RWPE1 (cell line): Measurements from ENCODE around the gene PCGF3.

Experiments
- CTCF ChIA-PET: fragments of 350-600 bp; sonication (Branson Sonifier 250); formaldehyde crosslinking; extraction: SDS; loops from one replicate; lab custom pipeline; 2021; lab: Yijun Ruan, JAX
- POLR2A ChIA-PET: fragments of 400-600 bp; formaldehyde crosslinking; extraction: SDS; loops from one replicate; lab custom pipeline; 2020; ENCODE audit warnings: antibody characterized with exemption; ENCODE audit not compliant: low non-redundant PET; lab: Yijun Ruan, JAX
- DNase-seq: peaks from one replicate; pipeline ENCODE4 v3.0.0; 2012; ENCODE audit warnings: low spot score
- H3K27ac ChIP-seq: fragments of 450-650 bp; 2 replicates; pipeline ENCODE4 v1.5.1; 2017
- TF ChIP-seq, protein P1 (sequence below): fragments of 450-650 bp; conservative IDR thresholded peaks from 2 replicates; pipeline ENCODE4 v1.5.1; 2017; ENCODE audit warnings: low read depth, mild to moderate bottlenecking

The PCGF3 gene

DNA sequence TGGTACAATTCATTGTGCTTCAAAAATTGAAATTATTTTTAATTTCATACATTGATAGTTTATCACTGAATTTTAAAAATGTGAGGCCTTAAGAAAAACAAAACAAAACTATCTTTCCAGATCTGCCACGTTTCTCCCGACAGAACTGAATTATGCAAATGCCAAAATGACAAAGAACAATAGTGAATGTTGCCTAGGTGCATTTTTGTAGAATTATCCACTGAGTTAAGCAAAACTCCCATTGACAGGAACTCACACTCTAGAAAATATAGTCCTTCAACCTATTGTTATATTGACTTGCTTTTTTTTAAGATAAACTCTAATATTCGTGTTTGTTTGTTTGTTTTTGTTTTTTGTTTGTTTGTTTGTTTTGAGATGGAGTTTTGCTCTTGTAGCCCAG is 6.5 kb downstream of the PCGF3 start:
- TF ChIP-seq, protein P1, sequence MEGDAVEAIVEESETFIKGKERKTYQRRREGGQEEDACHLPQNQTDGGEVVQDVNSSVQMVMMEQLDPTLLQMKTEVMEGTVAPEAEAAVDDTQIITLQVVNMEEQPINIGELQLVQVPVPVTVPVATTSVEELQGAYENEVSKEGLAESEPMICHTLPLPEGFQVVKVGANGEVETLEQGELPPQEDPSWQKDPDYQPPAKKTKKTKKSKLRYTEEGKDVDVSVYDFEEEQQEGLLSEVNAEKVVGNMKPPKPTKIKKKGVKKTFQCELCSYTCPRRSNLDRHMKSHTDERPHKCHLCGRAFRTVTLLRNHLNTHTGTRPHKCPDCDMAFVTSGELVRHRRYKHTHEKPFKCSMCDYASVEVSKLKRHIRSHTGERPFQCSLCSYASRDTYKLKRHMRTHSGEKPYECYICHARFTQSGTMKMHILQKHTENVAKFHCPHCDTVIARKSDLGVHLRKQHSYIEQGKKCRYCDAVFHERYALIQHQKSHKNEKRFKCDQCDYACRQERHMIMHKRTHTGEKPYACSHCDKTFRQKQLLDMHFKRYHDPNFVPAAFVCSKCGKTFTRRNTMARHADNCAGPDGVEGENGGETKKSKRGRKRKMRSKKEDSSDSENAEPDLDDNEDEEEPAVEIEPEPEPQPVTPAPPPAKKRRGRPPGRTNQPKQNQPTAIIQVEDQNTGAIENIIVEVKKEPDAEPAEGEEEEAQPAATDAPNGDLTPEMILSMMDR, result no peak
- no peak for DNase-seq
- POLR2A ChIA-PET, result no interaction called here

DNA sequence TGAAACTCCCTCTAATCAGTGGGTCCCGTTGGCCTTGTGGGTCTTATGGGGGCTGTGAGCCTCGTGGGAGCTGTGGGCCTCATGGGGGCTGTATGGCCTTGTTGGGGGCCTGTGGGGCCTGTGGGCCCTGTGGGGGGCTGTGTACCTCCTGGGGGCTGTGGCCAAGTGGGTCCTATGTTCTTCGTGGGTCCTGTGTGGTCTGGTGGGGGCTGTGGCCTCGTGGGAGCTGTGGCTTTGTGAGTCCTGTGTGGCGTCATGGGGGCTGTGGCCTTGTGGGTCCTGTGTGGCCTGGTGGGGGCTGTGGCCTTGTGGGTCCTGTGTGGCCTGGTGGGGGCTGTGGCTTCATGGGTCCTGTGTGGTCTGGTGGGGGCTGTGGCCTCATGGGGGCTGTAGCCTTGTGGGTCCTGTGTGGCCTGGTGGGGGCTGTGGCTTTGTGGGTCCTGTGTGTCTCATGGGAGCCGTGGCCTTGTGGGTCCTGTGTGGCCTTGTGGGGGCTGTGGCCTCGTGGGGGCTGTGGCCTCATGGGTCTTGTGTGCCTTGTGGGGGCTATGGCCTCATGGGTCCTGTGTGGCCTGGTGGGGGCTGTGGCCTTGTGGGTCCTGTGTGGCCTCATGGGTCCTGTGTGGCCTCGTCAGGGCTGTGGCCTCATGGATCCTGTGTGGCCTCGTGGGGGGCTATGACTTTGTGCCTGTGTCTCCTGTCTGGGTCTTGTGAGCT is 7.4 kb downstream of the PCGF3 start:
- POLR2A ChIA-PET, result no interaction called here
- peak overlapping the region; percentile 20; the same call in 1 of the 2 replicates for H3K27ac ChIP-seq
- CTCF ChIA-PET, result interaction anchor here (0.7 kb wide), 1 partner anchor 588 kb away, joined by 3 read pairs; no protein-coding TSS in a partner anchor
- TF ChIP-seq, protein P1, result no peak
- no peak for DNase-seq

More for the DNA sequence above, 6.5 kb downstream of the PCGF3 start:
- H3K27ac ChIP-seq, result peak overlapping the region; percentile 20; the same call in 1 of the 2 replicates
- CTCF ChIA-PET, result no interaction called here

DNA sequence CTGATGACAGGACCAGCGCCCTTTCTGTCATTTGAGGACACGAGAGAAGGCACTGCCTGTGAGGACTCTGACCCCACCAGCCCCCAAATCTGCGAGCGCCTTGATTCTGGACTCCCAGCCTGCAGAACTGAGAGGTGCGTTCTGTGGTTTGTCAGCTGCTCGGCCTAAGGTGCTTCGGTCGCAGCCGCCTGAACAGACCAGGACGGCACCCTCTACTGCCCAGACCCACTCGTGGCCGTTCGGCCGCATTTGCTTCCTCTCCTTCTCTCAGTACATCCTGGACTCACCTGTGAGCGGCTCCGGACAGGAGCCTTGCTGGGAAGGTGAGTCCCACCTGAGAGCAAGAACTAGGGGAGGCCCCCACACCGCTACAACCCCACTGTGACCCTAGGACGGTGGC is 8.5 kb downstream of the PCGF3 start:
- CTCF ChIA-PET, result no interaction called here
- TF ChIP-seq, protein P1, result no peak
- no peak for DNase-seq
- POLR2A ChIA-PET, result no interaction called here
- H3K27ac ChIP-seq, result no peak overlapping the region

DNA sequence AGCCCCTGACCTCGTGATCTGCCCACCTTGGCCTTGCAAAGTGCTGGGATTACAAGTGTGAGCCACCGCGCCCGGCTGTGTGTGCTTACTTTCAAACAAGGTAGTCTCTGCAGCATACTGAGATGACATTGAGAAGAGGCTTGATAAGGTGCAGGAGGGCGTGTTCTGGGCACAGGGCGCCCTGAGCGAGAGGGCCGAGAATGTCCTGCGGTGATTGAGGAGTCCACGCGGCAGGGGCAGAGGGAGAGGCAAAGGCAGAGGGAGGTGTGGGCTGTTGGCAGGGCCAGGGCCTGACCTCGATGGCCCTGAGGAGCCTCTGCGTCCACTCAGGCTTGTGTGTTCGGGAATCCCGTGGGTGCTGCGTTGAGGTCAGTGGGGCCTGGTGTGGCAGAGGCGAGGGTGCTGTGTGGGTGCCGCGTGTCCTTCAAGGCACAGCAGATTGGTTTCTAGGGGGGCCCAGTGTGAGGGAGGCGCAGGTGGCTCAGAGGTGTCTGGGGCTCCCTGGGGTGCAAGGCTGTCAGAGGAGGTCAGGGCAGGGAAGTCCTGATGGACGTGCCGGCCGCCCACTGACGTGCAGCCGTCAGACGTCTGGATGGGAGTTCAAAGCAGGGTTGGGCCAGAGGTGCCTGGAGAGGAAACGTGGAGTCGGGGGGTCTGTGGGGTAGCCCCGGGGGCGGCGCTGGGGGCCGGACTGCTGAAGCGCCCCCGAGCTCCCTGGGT is 12.1 kb downstream of the PCGF3 start:
- CTCF ChIA-PET, result interaction anchor here (0.6 kb wide), 1 partner anchor 21 kb away, joined by 4 read pairs; no protein-coding TSS in a partner anchor
- TF ChIP-seq, protein P1, result no peak
- no peak for DNase-seq
- POLR2A ChIA-PET, result no interaction called here
- H3K27ac ChIP-seq, result no peak overlapping the region

DNA sequence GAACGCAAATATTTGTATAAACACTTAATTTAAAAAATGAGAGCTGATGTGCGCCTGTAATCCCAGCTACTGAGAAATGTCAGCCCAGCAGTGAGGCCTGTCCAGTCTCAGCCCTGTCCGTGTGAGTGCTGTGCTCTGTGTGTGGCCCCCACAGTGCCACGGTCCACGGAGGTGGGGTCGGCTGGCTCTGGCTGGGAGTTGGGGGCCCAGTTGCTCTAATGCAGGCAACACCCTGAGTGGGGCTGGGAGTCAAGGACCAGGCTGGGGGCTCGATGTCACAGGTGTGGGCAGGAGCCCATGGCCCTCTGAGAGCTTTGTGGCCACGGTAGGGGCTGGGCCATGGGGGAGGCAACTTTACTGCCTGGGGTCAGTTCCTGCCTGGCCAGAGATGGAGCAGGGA is 12.8 kb downstream of the PCGF3 start:
- ChIA-PET CTCF (no interaction called here), POLR2A (no interaction called here)
- TF ChIP-seq, protein P1, result no peak
- H3K27ac ChIP-seq, result no peak overlapping the region
- no peak for DNase-seq

DNA sequence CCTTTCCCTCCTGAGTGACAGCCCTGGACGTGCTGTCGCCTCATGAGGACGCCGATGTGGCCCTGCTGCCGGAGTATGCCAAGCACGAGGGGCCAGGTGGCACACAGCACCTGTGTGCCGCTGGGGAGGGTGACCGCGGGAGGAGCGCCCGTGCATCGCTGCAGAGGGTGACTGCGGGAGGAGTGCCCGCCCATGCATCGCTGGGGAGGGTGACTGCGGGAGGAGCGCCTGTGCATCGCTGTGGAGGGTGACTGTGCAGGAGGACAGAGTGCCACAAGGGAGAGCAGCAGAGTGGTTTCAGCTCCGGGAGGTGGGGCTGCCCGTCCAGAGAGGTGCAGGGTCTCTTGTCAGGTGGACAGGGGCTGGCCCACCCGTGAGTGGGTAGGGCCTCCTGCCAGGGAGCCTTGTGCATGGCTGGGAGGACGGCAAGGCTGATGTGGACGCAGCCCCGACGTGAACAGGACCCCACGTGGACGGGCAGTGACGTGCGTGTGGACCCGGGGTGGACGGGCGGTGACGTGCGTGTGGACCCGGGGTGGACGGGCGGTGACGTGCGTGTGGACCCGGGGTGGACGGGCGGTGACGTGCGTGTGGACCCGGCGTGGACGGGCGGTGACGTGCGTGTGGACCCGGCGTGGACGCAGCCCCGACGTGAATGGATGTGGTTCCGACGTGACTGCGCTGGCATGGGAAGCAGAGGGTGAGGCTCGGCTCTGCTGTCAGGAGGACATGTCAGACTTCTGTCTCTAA is 14.7 kb downstream of the PCGF3 start:
- ChIA-PET CTCF (interaction anchor here (1.0 to 1.4 kb wide), 2 partner anchors 22 to 36 kb away, joined by 3 to 7 read pairs; no protein-coding TSS in a partner anchor), POLR2A (no interaction called here)
- DNase-seq, result no peak
- TF ChIP-seq, protein P1, result no peak
- peak overlapping the region; percentile 75 for H3K27ac ChIP-seq
